Measurements from ENCODE around the gene ID3. TPM values are rescaled to one million over a fixed set of nuclear protein-coding genes. Genes with fewer than 3 reads are reported as not detected.

The ID3 gene
- total and polyA plus RNA-seq, 9 of the 15 experiments (the other 6 are each of a cell fraction or from before 2014, with no cell fraction given): 6.8 to 59.8 (median 23.5) TPM

- TF ChIP-seq, protein P1, sequence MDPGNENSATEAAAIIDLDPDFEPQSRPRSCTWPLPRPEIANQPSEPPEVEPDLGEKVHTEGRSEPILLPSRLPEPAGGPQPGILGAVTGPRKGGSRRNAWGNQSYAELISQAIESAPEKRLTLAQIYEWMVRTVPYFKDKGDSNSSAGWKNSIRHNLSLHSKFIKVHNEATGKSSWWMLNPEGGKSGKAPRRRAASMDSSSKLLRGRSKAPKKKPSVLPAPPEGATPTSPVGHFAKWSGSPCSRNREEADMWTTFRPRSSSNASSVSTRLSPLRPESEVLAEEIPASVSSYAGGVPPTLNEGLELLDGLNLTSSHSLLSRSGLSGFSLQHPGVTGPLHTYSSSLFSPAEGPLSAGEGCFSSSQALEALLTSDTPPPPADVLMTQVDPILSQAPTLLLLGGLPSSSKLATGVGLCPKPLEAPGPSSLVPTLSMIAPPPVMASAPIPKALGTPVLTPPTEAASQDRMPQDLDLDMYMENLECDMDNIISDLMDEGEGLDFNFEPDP (CRISPR knock-in tag; IDR thresholded peaks at IDR 0.05): no peak
- TF ChIP-seq RBM17 (IDR thresholded peaks at IDR 0.05; ENCODE audit: borderline replicate concordance, low read depth, low read length) (no peak), HMGN3 (IDR thresholded peaks at IDR 0.05; ENCODE audit: borderline replicate concordance, extremely low read depth, insufficient read length, low read depth, low read length) (no peak), ZNF12 (CRISPR knock-in tag; IDR thresholded peaks at IDR 0.05) (no peak), SREBF1 (IDR thresholded peaks at IDR 0.05; ENCODE audit: borderline replicate concordance, low read depth, low read length) (no peak), ZNF311 (CRISPR knock-in tag; IDR thresholded peaks at IDR 0.05) (no peak), CEBPZ (IDR thresholded peaks at IDR 0.05; ENCODE audit: borderline replicate concordance, low read depth, low read length) (no peak), KDM1A (IDR thresholded peaks at IDR 0.05) (peak; percentile 77 to 85), TBL1XR1 (IDR thresholded peaks at IDR 0.05; ENCODE audit: low read length in 2 of 2) (no peak), ADNP (tag; IDR thresholded peaks at IDR 0.05) (peak; percentile 85), ZNF316 (IDR thresholded peaks at IDR 0.05) (no peak), FOXP1 (CRISPR knock-in tag; IDR thresholded peaks at IDR 0.05) (no peak), FOXA3 (CRISPR knock-in tag; conservative IDR thresholded peaks at IDR 0.05 in 1 of 2, IDR thresholded peaks at IDR 0.05 in 1 of 2) (no peak), TOE1 (IDR thresholded peaks at IDR 0.05; ENCODE audit: borderline replicate concordance) (no peak), TOE1 (CRISPR knock-in tag; IDR thresholded peaks at IDR 0.05; ENCODE audit: borderline replicate concordance, low read depth) (no peak), HNRNPL (IDR thresholded peaks at IDR 0.05; ENCODE audit: low read depth, low read length) (no peak), SMARCA5 (IDR thresholded peaks at IDR 0.05) (peak; percentile 88; the same call in 1 of the 2 replicates), ELF4 (CRISPR knock-in tag; IDR thresholded peaks at IDR 0.05) (no peak), ZFP36 (IDR thresholded peaks at IDR 0.05; ENCODE audit: low read depth, low read length, partially characterized antibody) (peak; percentile 88), ZNF589 (CRISPR knock-in tag; IDR thresholded peaks at IDR 0.05; ENCODE audit: low read depth) (no peak), BACH1 (tag; IDR thresholded peaks at IDR 0.05) (no peak), CHD4 (IDR thresholded peaks at IDR 0.05; ENCODE audit: insufficient read depth, insufficient replicate concordance, low read depth, low read length, poor library complexity, severe bottlenecking) (peak; percentile 92)
- TF ChIP-seq, protein P2, sequence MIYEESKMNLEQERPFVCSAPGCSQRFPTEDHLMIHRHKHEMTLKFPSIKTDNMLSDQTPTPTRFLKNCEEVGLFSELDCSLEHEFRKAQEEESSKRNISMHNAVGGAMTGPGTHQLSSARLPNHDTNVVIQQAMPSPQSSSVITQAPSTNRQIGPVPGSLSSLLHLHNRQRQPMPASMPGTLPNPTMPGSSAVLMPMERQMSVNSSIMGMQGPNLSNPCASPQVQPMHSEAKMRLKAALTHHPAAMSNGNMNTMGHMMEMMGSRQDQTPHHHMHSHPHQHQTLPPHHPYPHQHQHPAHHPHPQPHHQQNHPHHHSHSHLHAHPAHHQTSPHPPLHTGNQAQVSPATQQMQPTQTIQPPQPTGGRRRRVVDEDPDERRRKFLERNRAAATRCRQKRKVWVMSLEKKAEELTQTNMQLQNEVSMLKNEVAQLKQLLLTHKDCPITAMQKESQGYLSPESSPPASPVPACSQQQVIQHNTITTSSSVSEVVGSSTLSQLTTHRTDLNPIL (CRISPR knock-in tag; IDR thresholded peaks at IDR 0.05): no peak
Measured at GRCh38 chr1:23594149-23594907, 35.0 kb upstream of the ID3 start (continued).
